ENCODE data around the gene PROSER2.

DNA sequence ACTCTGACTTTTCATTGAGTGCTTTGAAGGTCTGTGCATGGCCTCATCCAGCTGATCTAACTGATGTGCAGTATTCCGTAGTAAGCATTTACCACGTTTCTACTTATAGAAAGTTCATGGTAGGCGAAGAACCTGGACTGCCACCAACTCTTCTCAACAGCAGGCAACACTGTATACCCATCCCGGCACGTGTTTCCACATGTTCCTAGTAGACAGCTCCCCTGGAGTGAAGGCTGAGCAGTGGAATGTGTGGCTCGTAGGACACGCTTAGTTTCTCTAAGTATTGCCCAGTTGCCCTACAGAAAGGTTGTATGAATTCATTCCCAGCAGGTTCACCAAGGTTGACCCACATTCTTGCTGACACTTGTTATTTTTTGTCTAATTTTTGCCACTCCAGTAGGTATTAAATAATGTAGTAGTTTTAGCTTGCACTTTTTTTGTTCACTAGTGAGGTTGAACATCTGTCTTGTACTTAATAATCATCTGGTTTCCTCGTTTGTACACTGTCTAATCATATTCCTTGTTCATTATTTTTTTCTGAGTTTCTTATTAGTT is 15.2 kb downstream of the PROSER2 start:
- TF ChIP-seq, protein P1, sequence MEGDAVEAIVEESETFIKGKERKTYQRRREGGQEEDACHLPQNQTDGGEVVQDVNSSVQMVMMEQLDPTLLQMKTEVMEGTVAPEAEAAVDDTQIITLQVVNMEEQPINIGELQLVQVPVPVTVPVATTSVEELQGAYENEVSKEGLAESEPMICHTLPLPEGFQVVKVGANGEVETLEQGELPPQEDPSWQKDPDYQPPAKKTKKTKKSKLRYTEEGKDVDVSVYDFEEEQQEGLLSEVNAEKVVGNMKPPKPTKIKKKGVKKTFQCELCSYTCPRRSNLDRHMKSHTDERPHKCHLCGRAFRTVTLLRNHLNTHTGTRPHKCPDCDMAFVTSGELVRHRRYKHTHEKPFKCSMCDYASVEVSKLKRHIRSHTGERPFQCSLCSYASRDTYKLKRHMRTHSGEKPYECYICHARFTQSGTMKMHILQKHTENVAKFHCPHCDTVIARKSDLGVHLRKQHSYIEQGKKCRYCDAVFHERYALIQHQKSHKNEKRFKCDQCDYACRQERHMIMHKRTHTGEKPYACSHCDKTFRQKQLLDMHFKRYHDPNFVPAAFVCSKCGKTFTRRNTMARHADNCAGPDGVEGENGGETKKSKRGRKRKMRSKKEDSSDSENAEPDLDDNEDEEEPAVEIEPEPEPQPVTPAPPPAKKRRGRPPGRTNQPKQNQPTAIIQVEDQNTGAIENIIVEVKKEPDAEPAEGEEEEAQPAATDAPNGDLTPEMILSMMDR (IDR thresholded peaks at IDR 0.05), result no peak
- TF ChIP-seq POLR2A (IDR thresholded peaks at IDR 0.05), result no peak
